Vagina (tissue), 2 donors: Measurements from ENCODE around the gene NCR2. TPM values are rescaled to one million over a fixed set of nuclear protein-coding genes. Genes with fewer than 3 reads are reported as not detected.

ENCODE experiments used
- DNase-seq, 2 donors: peaks; one replicate each; pipeline ENCODE4 v3.0.0-alpha.2; 2017; ENCODE audit errors: extremely low spot score in 2 of 2
- H3K27ac ChIP-seq: fragments of 200-600 bp; sonication (generic); one replicate; pipeline ENCODE4 v1.5.1; 2019
- H3K27me3 ChIP-seq: fragments of 200-600 bp; sonication (generic); one replicate; pipeline ENCODE4 v1.5.1; 2019
- H3K36me3 ChIP-seq, 2 donors: fragments of 200-600 bp; sonication (generic); one replicate each; pipeline ENCODE4 v1.5.1; 2017 to 2019
- H3K4me1 ChIP-seq: fragments of 200-600 bp; sonication (generic); one replicate; pipeline ENCODE4 v1.5.1; 2019
- H3K4me3 ChIP-seq, 2 donors: fragments of 200-600 bp; sonication (generic); 1 replicate in 1 of 2; 2 replicates in 1 of 2; pipeline ENCODE4 v1.5.1; 2016 to 2019
- H3K9me3 ChIP-seq: fragments of 200-600 bp; sonication (generic); one replicate; pipeline ENCODE4 v1.5.1; 2019
- CTCF ChIP-seq, 3 experiments: fragments of 450-650 bp in 2 of 3; fragments of 200-600 bp in 1 of 3; sonication (generic) in 1 of 3; IDR thresholded peaks; one replicate each; pipeline ENCODE4 v1.5.1; 2017 to 2019; ENCODE audit warnings: antibody characterized with exemption in 3 of 3, mild to moderate bottlenecking in 2 of 3, moderate library complexity in 2 of 3
- POLR2A ChIP-seq, 2 donors: fragments of 450-650 bp; IDR thresholded peaks; one replicate each; pipeline ENCODE4 v1.6.1; 2017; ENCODE audit warnings: antibody characterized with exemption in 2 of 2, mild to moderate bottlenecking in 2 of 2, moderate library complexity in 2 of 2
- POLR2AphosphoS5 ChIP-seq, 2 donors: sonication (generic); formaldehyde crosslinking; IDR thresholded peaks; one replicate each; pipeline ENCODE4 v1.9.0; 2017; ENCODE audit warnings: antibody characterized with exemption in 2 of 2, mild to moderate bottlenecking in 2 of 2, low read depth in 1 of 2; ENCODE audit not compliant: insufficient read depth in 1 of 2
- intact Hi-C: fragments of 100-400 bp; cut with DNase I; formaldehyde crosslinking; loops from one replicate; pipeline ENCODE4 v1.15.1; 2023
- total RNA-seq: library from RNA; depleted of rRNA; stranded (reverse); fragments of >200 nt; gene quantifications from one replicate; pipeline ENCODE4 v1.2.3, GENCODE V29; 2016

The NCR2 gene
- total RNA-seq, 1 donor from 2014 or later = not detected

- H3K36me3 ChIP-seq = no peaks in the 10 kb centered on the region
- H3K4me1 ChIP-seq = no peaks in the 10 kb centered on the region
- no peak overlapping the region for H3K4me3 ChIP-seq
- peaks cover 10% of the 10 kb centered on the region for H3K9me3 ChIP-seq
- no peaks in the 10 kb centered on the region for H3K27me3 ChIP-seq
- TF ChIP-seq POLR2A (IDR thresholded peaks at IDR 0.05) = no peak
- no peak for TF ChIP-seq POLR2AphosphoS5 (IDR thresholded peaks at IDR 0.05; ENCODE audit: insufficient read depth in 1 of 2, low read depth in 1 of 2)
- TF ChIP-seq CTCF (IDR thresholded peaks at IDR 0.05) = no peak
- H3K27ac ChIP-seq = no peak overlapping the region
- peak in 1 of 2 donors; percentile 84 for DNase-seq
- intact Hi-C loops = no loop called here
These were observed 23.1 kb downstream of the NCR2 start for GRCh38 chr6:41358503-41358902.

GRCh38 chr6:41359617-41360313 lies 24.4 kb downstream of the NCR2 start:
- no peak overlapping the region for H3K4me3 ChIP-seq
- no peaks in the 10 kb centered on the region for H3K27me3 ChIP-seq
- H3K36me3 ChIP-seq = no peaks in the 10 kb centered on the region
- no peak for TF ChIP-seq CTCF (IDR thresholded peaks at IDR 0.05)
- no peak for TF ChIP-seq POLR2AphosphoS5 (IDR thresholded peaks at IDR 0.05; ENCODE audit: insufficient read depth in 1 of 2, low read depth in 1 of 2)
- TF ChIP-seq POLR2A (IDR thresholded peaks at IDR 0.05) = no peak
- peak in 1 of 2 donors; percentile 52 for DNase-seq
- H3K9me3 ChIP-seq = peaks cover 10% of the 10 kb centered on the region
- H3K27ac ChIP-seq = no peak overlapping the region
- intact Hi-C loops = no loop called here
- no peaks in the 10 kb centered on the region for H3K4me1 ChIP-seq

DNA sequence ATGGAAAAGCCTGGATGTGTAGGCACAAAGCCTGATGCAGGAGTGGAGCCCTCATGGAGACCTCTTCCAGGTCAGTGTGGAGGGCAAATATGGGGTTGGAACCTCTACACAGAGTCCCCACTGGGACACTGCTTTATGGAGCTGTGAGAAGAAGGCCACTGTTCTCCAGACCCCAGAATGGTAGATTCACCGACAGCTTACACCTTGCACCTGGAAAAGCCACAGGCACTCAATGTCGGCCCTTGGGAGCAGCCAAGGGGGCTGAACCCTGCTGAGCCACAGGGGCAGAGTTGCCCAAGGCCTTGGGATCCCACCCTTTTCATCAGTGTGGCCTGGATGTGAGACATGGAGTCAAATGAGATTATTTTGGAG lies 24.9 kb downstream of the NCR2 start:
- intact Hi-C loops = no loop called here
- H3K36me3 ChIP-seq = no peaks in the 10 kb centered on the region
- no peak overlapping the region for H3K27ac ChIP-seq
- H3K4me3 ChIP-seq = no peak overlapping the region
- H3K27me3 ChIP-seq = no peaks in the 10 kb centered on the region
- H3K4me1 ChIP-seq = no peaks in the 10 kb centered on the region
- no peak for TF ChIP-seq CTCF (IDR thresholded peaks at IDR 0.05)
- TF ChIP-seq POLR2AphosphoS5 (IDR thresholded peaks at IDR 0.05; ENCODE audit: insufficient read depth in 1 of 2, low read depth in 1 of 2) = no peak
- no peak for TF ChIP-seq POLR2A (IDR thresholded peaks at IDR 0.05)
- DNase-seq = peak; percentile 77 to 78
- H3K9me3 ChIP-seq = peaks cover 10% of the 10 kb centered on the region

DNA sequence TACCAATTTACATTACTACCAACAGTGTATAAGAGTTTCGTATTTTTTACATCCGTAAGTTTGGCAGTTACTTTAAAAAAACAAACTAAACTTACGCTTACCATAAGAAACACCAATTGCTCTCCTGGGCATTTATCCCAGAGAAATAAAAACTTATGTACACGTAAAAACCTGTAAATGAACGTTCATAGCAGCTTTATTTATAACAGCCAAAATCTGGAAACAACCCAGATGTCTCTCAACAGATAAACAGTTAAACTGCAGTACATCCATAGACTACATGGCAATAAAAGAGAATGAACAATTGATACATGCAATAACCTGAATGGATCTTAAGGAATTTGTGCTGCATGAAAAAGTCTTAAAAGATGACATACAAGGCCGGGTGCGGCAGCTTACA lies 30.7 kb downstream of the NCR2 start:
- TF ChIP-seq CTCF (IDR thresholded peaks at IDR 0.05) (no peak), POLR2AphosphoS5 (IDR thresholded peaks at IDR 0.05; ENCODE audit: insufficient read depth in 1 of 2, low read depth in 1 of 2) (no peak), POLR2A (IDR thresholded peaks at IDR 0.05) (no peak)
- peaks cover 4% of the 10 kb centered on the region for H3K9me3 ChIP-seq
- DNase-seq = no peak
- intact Hi-C loops = loop anchor here (5.0 kb wide), 1 partner anchor 226 kb away; no protein-coding TSS in a partner anchor
- no peaks in the 10 kb centered on the region for H3K36me3 ChIP-seq
- H3K4me1 ChIP-seq = peaks cover 9% of the 10 kb centered on the region
- H3K27me3 ChIP-seq = no peaks in the 10 kb centered on the region
- H3K27ac ChIP-seq = no peak overlapping the region
- no peak overlapping the region for H3K4me3 ChIP-seq

GRCh38 chr6:41367061-41367460 lies 31.7 kb downstream of the NCR2 start:
- Histone ChIP-seq H3K27me3 (no peaks in the 10 kb centered on the region), H3K4me1 (peaks cover 17% of the 10 kb centered on the region), H3K9me3 (no peaks in the 10 kb centered on the region), H3K27ac (no peak overlapping the region), H3K36me3 (no peaks in the 10 kb centered on the region), H3K4me3 (no peak overlapping the region)
- peak in 1 of 2 donors; percentile 52 for DNase-seq
- intact Hi-C loops = loop anchor here (5.0 kb wide), 1 partner anchor 225 kb away; no protein-coding TSS in a partner anchor
- no peak for TF ChIP-seq POLR2AphosphoS5 (IDR thresholded peaks at IDR 0.05; ENCODE audit: insufficient read depth in 1 of 2, low read depth in 1 of 2)
- TF ChIP-seq POLR2A (IDR thresholded peaks at IDR 0.05) = no peak
- no peak for TF ChIP-seq CTCF (IDR thresholded peaks at IDR 0.05)
